ENCODE results near the gene NAA50.
A peak's percentile ranks its signal among the peaks of the same experiment; 100 is the strongest.

NAA50 gene

GRCh38 chr3:113719758-113720157, 26.3 kb downstream of the NAA50 start:
- no peak for TF ChIP-seq POLR2A (IDR thresholded peaks at IDR 0.05; ENCODE audit: extremely low read depth, insufficient read length)
- TF ChIP-seq CTCF (IDR thresholded peaks at IDR 0.05; ENCODE audit: low read depth, low read length), result no peak
- TF ChIP-seq MYC (IDR thresholded peaks at IDR 0.05; ENCODE audit: low read depth, low read length), result no peak
- TF ChIP-seq MAX (IDR thresholded peaks at IDR 0.05; ENCODE audit: low read depth, low read length), result no peak
- no peak overlapping the region for H3K4me3 ChIP-seq (ENCODE audit: low read depth, low read length)
- DNase-seq (ENCODE audit: low read depth), result no peak

- H3K4me3 ChIP-seq (ENCODE audit: low read depth, low read length), result no peak overlapping the region
- no peak for TF ChIP-seq CTCF (IDR thresholded peaks at IDR 0.05; ENCODE audit: low read depth, low read length)
- TF ChIP-seq MAX (IDR thresholded peaks at IDR 0.05; ENCODE audit: low read depth, low read length), result no peak
- no peak for TF ChIP-seq MYC (IDR thresholded peaks at IDR 0.05; ENCODE audit: low read depth, low read length)
- no peak for TF ChIP-seq POLR2A (IDR thresholded peaks at IDR 0.05; ENCODE audit: extremely low read depth, insufficient read length)
- DNase-seq (ENCODE audit: low read depth), result no peak
Observed at GRCh38 chr3:113719294-113719693, 26.8 kb downstream of the NAA50 start.

GRCh38 chr3:113717818-113718217, 28.2 kb downstream of the NAA50 start:
- no peak for TF ChIP-seq MAX (IDR thresholded peaks at IDR 0.05; ENCODE audit: low read depth, low read length)
- no peak for TF ChIP-seq CTCF (IDR thresholded peaks at IDR 0.05; ENCODE audit: low read depth, low read length)
- TF ChIP-seq POLR2A (IDR thresholded peaks at IDR 0.05; ENCODE audit: extremely low read depth, insufficient read length), result no peak
- no peak for TF ChIP-seq MYC (IDR thresholded peaks at IDR 0.05; ENCODE audit: low read depth, low read length)
- no peak for DNase-seq (ENCODE audit: low read depth)
- no peak overlapping the region for H3K4me3 ChIP-seq (ENCODE audit: low read depth, low read length)

GRCh38 chr3:113717308-113717707, 28.7 kb downstream of the NAA50 start:
- DNase-seq (ENCODE audit: low read depth), result no peak
- TF ChIP-seq CTCF (IDR thresholded peaks at IDR 0.05; ENCODE audit: low read depth, low read length) (no peak), POLR2A (IDR thresholded peaks at IDR 0.05; ENCODE audit: extremely low read depth, insufficient read length) (no peak), MYC (IDR thresholded peaks at IDR 0.05; ENCODE audit: low read depth, low read length) (no peak), MAX (IDR thresholded peaks at IDR 0.05; ENCODE audit: low read depth, low read length) (no peak)
- H3K4me3 ChIP-seq (ENCODE audit: low read depth, low read length), result no peak overlapping the region

- no peak overlapping the region for H3K4me3 ChIP-seq (ENCODE audit: low read depth, low read length)
- TF ChIP-seq CTCF (IDR thresholded peaks at IDR 0.05; ENCODE audit: low read depth, low read length) (no peak), POLR2A (IDR thresholded peaks at IDR 0.05; ENCODE audit: extremely low read depth, insufficient read length) (no peak), MYC (IDR thresholded peaks at IDR 0.05; ENCODE audit: low read depth, low read length) (no peak), MAX (IDR thresholded peaks at IDR 0.05; ENCODE audit: low read depth, low read length) (no peak)
- DNase-seq (ENCODE audit: low read depth), result no peak
Observed at GRCh38 chr3:113714702-113715101, 31.3 kb downstream of the NAA50 start.

- peak; percentile 8 for DNase-seq (ENCODE audit: low read depth)
- no peak overlapping the region for H3K4me3 ChIP-seq (ENCODE audit: low read depth, low read length)
- no peak for TF ChIP-seq CTCF (IDR thresholded peaks at IDR 0.05; ENCODE audit: low read depth, low read length)
- no peak for TF ChIP-seq MYC (IDR thresholded peaks at IDR 0.05; ENCODE audit: low read depth, low read length)
- TF ChIP-seq POLR2A (IDR thresholded peaks at IDR 0.05; ENCODE audit: extremely low read depth, insufficient read length), result no peak
- TF ChIP-seq MAX (IDR thresholded peaks at IDR 0.05; ENCODE audit: low read depth, low read length), result no peak
Observed at GRCh38 chr3:113712129-113712528, 33.9 kb downstream of the NAA50 start.

Data from NB4 (cell line).